ENCODE measurements around the gene EYA3. TPM values are rescaled to one million over a fixed set of nuclear protein-coding genes. Genes with fewer than 3 reads are reported as not detected.
A peak's percentile ranks its signal among the peaks of the same experiment; 100 is the strongest.

The EYA3 gene
- total RNA-seq, 2 donors from 2014 or later: 27.0 to 28.9 TPM

- ATAC-seq (replicated peaks in 1 of 2) (no peak), DNase-seq (no peak)
- Mint-ChIP-seq H3K27me3 (ENCODE audit: low read depth) (no peaks in the 10 kb centered on the region), H3K4me1 (ENCODE audit: low read depth) (peaks cover 23% of the 10 kb centered on the region), H3K4me3 (peak overlapping the region; percentile 88 to 93), H3K9me3 (no peaks in the 10 kb centered on the region), H3K27ac (peak overlapping the region; percentile 26), H3K36me3 (ENCODE audit: insufficient read depth in 2 of 2) (peaks cover 0 to 1% of the 10 kb centered on the region in 2 donors)
These were observed 126.7 kb downstream of the EYA3 start for GRCh38 chr1:27961646-27962221.

DNA sequence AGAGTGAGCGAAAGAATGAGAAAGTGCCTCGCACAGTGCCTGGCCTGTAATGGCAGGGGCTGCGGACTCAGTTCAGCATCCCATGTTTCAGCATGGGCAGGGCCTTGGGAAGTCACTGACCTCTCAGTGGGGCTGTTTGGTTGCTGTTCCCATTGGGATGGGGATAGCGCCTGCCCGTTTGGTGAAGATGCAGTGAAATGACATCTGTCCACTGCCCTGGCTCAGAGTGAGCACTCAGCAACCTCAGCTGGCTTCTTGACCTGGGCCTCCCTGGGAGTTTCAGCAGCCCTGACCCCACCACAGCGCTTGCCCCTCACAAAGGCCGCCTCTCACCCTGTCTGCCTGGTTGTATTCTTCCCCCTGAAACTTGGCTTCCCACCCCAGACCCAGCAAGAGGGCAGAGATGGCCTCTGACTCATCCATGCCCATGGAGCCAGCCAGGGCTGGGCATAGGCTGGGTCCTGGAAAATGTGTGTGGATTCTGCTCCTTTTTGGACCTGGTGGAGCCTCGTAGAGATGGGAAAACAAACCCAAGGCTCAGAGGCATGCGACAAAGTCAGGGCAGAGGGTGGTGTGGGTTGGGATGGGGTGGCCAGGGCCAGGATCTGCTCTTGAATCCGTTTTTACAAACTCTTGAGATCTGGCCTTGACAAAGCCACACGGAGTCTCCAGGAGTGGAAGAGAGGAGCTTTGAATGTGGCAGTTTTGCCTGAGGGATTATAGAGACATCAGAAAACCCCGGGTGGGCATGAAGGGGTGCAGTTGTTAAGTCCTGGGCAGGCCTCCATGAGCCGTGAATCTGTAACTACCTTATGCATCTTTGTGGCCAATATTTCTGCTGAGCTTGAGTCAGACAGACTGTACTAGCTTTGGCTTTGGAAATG is 127.4 kb downstream of the EYA3 start:
- Mint-ChIP-seq H3K4me3 (peak overlapping the region; percentile 88 to 93), H3K27ac (peak overlapping the region; percentile 26), H3K9me3 (no peaks in the 10 kb centered on the region), H3K27me3 (ENCODE audit: low read depth) (no peaks in the 10 kb centered on the region), H3K36me3 (ENCODE audit: insufficient read depth in 2 of 2) (peaks cover 0 to 1% of the 10 kb centered on the region in 2 donors), H3K4me1 (ENCODE audit: low read depth) (peaks cover 23% of the 10 kb centered on the region)
- ATAC-seq (replicated peaks in 1 of 2) (no peak), DNase-seq (no peak)

GRCh38 chr1:27959792-27960603 is 128.4 kb downstream of the EYA3 start, which contains the start of gene XKR8:
Gene XKR8, plus strand, starts transcription at chr1:27959973. Its CDS starts 97 bp downstream, at chr1:27960070.
- DNase-seq (peak; percentile 88 to 90), ATAC-seq (replicated peaks in 1 of 2) (peak; percentile 98 to 99)
- H3K4me3 Mint-ChIP-seq: peak within 1 kb of the TSS; percentile 88 to 93
- H3K4me1 Mint-ChIP-seq (ENCODE audit: low read depth): peaks cover 23% of the 10 kb centered on the region
- no peaks in the 10 kb centered on the region for H3K9me3 Mint-ChIP-seq
- H3K27ac Mint-ChIP-seq: peak within 1 kb of the TSS; percentile 85
- no peaks in the 10 kb centered on the region for H3K27me3 Mint-ChIP-seq (ENCODE audit: low read depth)
- peaks cover 0 to 1% of the 10 kb centered on the region in 2 donors for H3K36me3 Mint-ChIP-seq (ENCODE audit: insufficient read depth in 2 of 2)

- Mint-ChIP-seq H3K4me3 (no peak overlapping the region), H3K4me1 (ENCODE audit: low read depth) (peaks cover 23% of the 10 kb centered on the region)
These were observed 129.9 kb downstream of the EYA3 start for GRCh38 chr1:27958513-27958912.

DNA sequence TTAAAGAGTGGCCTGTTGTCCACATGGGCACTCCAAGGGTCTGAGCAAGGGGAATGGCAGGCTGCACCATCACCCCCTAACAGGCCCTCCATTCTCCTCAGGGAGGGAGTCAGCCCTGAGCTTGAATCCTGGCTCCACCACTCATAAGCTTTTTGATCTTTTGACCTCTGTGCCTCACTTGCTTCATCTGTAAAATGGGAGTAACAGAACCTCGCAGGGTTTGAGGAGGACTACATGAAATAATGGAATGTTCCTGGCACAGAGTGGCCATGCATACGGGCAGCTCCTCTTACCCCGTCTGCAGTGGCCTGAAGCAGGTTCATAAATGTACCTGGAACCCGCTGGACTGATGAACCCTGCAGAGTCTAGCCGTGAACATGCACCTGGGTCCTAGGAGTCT is 130.8 kb downstream of the EYA3 start:
- Mint-ChIP-seq H3K27me3 (ENCODE audit: low read depth) (no peaks in the 10 kb centered on the region), H3K27ac (no peak overlapping the region), H3K4me3 (no peak overlapping the region), H3K36me3 (ENCODE audit: insufficient read depth in 2 of 2) (peaks cover 0 to 1% of the 10 kb centered on the region in 2 donors), H3K4me1 (ENCODE audit: low read depth) (peaks cover 23% of the 10 kb centered on the region), H3K9me3 (no peaks in the 10 kb centered on the region)
- no peak for ATAC-seq (replicated peaks in 1 of 2)
- DNase-seq: no peak

More at GRCh38 chr1:27958513-27958912, 129.9 kb downstream of the EYA3 start:
- Mint-ChIP-seq H3K27ac (no peak overlapping the region), H3K27me3 (ENCODE audit: low read depth) (no peaks in the 10 kb centered on the region), H3K36me3 (ENCODE audit: insufficient read depth in 2 of 2) (peaks cover 0 to 1% of the 10 kb centered on the region in 2 donors), H3K9me3 (no peaks in the 10 kb centered on the region)
- no peak for ATAC-seq (replicated peaks in 1 of 2)
- DNase-seq: no peak

GRCh38 chr1:27956761-27957160 is 131.6 kb downstream of the EYA3 start:
- no peak overlapping the region for H3K27ac Mint-ChIP-seq
- H3K27me3 Mint-ChIP-seq (ENCODE audit: low read depth): no peaks in the 10 kb centered on the region
- peaks cover 0 to 1% of the 10 kb centered on the region in 2 donors for H3K36me3 Mint-ChIP-seq (ENCODE audit: insufficient read depth in 2 of 2)
- no peaks in the 10 kb centered on the region for H3K9me3 Mint-ChIP-seq
- H3K4me1 Mint-ChIP-seq (ENCODE audit: low read depth): peaks cover 23% of the 10 kb centered on the region
- ATAC-seq (replicated peaks in 1 of 2): no peak
- no peak overlapping the region for H3K4me3 Mint-ChIP-seq
- no peak for DNase-seq

DNA sequence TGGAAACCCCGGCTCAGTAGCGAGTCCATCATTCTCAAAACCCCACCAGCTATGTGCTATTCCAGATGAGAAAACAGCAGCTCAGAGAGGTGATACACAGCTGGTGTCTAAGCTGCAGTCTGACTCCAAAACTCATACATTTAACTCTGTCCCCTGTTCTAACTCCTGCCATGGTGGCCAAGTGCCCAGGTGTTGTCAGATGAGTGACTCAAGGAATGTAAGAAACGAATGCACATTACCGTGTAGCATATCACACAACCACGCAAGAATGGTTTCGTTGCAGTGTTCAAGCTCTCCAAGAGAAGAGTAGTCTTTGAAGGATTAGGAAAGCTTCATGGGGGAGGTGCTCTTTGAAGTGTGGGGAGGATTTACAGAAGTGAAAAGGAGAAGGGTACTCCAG is 133.3 kb downstream of the EYA3 start:
- ATAC-seq (replicated peaks in 1 of 2) (no peak), DNase-seq (no peak)
- Mint-ChIP-seq H3K4me1 (ENCODE audit: low read depth) (peaks cover 11% of the 10 kb centered on the region), H3K27ac (no peak overlapping the region), H3K4me3 (no peak overlapping the region), H3K27me3 (ENCODE audit: low read depth) (no peaks in the 10 kb centered on the region), H3K36me3 (ENCODE audit: insufficient read depth in 2 of 2) (no peaks in the 10 kb centered on the region), H3K9me3 (no peaks in the 10 kb centered on the region)

DNA sequence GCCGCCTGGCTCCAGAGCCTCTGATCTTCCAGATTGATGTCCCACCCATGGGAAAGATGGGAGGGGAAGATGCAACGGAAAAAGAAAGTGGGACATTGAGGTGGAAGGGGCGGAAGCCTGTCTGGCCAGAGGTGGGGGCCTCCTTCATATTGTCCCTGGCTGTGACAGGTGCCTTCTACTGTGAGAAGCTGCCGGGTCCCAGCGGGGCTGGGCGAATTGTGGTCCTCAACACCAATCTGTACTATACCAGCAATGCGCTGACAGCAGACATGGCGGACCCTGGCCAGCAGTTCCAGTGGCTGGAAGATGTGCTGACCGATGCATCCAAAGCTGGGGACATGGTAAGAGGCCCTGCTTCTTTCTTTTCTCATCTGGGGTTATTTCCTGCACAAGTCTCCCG is 134.2 kb downstream of the EYA3 start:
- Mint-ChIP-seq H3K27me3 (ENCODE audit: low read depth) (no peaks in the 10 kb centered on the region), H3K4me1 (ENCODE audit: low read depth) (peaks cover 6% of the 10 kb centered on the region), H3K36me3 (ENCODE audit: insufficient read depth in 2 of 2) (no peaks in the 10 kb centered on the region), H3K9me3 (no peaks in the 10 kb centered on the region), H3K4me3 (no peak overlapping the region), H3K27ac (no peak overlapping the region)
- ATAC-seq (replicated peaks in 1 of 2) (no peak), DNase-seq (no peak)

DNA sequence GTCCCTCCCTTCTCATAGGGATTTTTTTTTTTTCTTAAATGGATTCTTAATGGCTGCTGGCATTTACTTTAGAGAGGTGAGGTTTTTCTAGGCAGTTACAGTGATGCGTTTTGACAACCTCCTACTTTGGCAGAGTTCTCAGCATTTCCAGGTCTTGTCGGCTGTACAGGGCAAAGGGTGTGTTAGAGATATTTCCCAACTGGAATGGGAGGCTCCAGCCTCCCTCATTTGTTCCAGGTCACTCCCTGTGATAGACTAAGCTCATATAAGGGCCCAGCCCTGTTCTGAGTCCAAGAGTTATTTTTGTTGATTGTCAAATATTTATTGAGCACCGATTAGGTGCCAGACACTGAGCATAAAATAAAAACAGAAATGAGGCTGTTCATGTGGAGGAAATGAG is 136.3 kb downstream of the EYA3 start:
- Mint-ChIP-seq H3K4me3 (no peak overlapping the region), H3K27me3 (ENCODE audit: low read depth) (no peaks in the 10 kb centered on the region), H3K9me3 (no peaks in the 10 kb centered on the region), H3K36me3 (ENCODE audit: insufficient read depth in 2 of 2) (no peaks in the 10 kb centered on the region), H3K4me1 (ENCODE audit: low read depth) (no peaks in the 10 kb centered on the region), H3K27ac (no peak overlapping the region)
- DNase-seq (no peak), ATAC-seq (replicated peaks in 1 of 2) (no peak)

DNA sequence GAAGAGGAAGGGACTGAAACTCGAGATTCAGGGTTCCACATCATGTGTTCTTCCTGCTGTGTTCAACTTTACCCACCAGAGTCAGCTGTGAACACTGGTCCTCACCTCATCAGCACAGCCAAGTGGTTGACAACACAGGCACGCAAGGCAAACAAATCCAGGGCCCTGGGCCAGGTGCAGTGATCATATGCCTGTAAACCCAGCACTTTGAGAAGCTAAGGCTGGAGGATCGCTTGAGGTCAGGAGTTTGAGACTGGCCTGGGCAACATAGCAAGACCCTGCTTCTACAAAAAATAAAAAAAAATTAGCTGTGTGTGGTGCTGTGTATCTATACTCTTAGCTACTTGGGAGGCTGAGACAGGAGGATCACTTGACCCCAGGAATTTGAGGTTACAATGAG is 137.0 kb downstream of the EYA3 start:
- DNase-seq (no peak), ATAC-seq (replicated peaks in 1 of 2) (no peak)
- H3K27me3 Mint-ChIP-seq (ENCODE audit: low read depth): no peaks in the 10 kb centered on the region
- H3K9me3 Mint-ChIP-seq: no peaks in the 10 kb centered on the region
- H3K4me1 Mint-ChIP-seq (ENCODE audit: low read depth): no peaks in the 10 kb centered on the region
- no peaks in the 10 kb centered on the region for H3K36me3 Mint-ChIP-seq (ENCODE audit: insufficient read depth in 2 of 2)
- no peak overlapping the region for H3K27ac Mint-ChIP-seq
- H3K4me3 Mint-ChIP-seq: no peak overlapping the region

GRCh38 chr1:27949027-27949426 is 139.4 kb downstream of the EYA3 start:
- no peaks in the 10 kb centered on the region for H3K4me1 Mint-ChIP-seq (ENCODE audit: low read depth)
- no peak for ATAC-seq (replicated peaks in 1 of 2)
- H3K27ac Mint-ChIP-seq: no peak overlapping the region
- no peaks in the 10 kb centered on the region for H3K36me3 Mint-ChIP-seq (ENCODE audit: insufficient read depth in 2 of 2)
- no peak for DNase-seq
- H3K27me3 Mint-ChIP-seq (ENCODE audit: low read depth): no peaks in the 10 kb centered on the region
- H3K9me3 Mint-ChIP-seq: no peaks in the 10 kb centered on the region
- H3K4me3 Mint-ChIP-seq: no peak overlapping the region

DNA sequence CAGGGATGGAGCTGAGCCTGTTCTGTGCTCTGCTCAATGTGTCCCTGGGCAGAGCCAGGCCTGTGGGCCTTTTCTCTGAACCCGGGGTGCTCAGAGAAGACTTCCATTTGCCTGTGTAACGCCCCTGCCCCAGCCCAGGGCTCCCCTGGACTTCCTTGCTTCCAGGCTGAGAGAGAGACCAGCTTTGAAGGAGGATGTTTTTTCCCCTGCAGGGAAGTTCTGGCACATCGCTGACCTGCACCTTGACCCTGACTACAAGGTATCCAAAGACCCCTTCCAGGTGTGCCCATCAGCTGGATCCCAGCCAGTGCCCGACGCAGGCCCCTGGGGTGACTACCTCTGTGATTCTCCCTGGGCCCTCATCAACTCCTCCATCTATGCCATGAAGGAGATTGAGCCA is 143.4 kb downstream of the EYA3 start:
- Mint-ChIP-seq H3K4me3 (no peak overlapping the region), H3K4me1 (ENCODE audit: low read depth) (peaks cover 16% of the 10 kb centered on the region), H3K27me3 (ENCODE audit: low read depth) (no peaks in the 10 kb centered on the region), H3K27ac (no peak overlapping the region), H3K9me3 (no peaks in the 10 kb centered on the region), H3K36me3 (ENCODE audit: insufficient read depth in 2 of 2) (no peaks in the 10 kb centered on the region)
- no peak for ATAC-seq (replicated peaks in 1 of 2)
- DNase-seq: no peak
